Osteocyte (in vitro differentiated cells): Measurements from ENCODE around the gene IKZF3. TPM values are rescaled to one million over a fixed set of nuclear protein-coding genes. Genes with fewer than 3 reads are reported as not detected.
"Not testable (repeated sequence)": the region's sequence is repeated elsewhere in the genome, so short reads cannot be mapped to it uniquely, and the experiment has no call there.

ENCODE experiments used
- DNase-seq: peaks from one replicate; pipeline ENCODE4 v3.0.0; 2021; ENCODE audit warnings: mixed read lengths; ENCODE audit not compliant: unreplicated experiment; ENCODE audit errors: extremely low spot score
- H3K27ac Mint-ChIP-seq: one replicate; pipeline ENCODE4 v1.8.0; 2021; ENCODE audit warnings: mild to moderate bottlenecking, mixed read lengths; ENCODE audit not compliant: unreplicated experiment
- H3K27me3 Mint-ChIP-seq: one replicate; pipeline ENCODE4 v1.8.0; 2021; ENCODE audit warnings: mixed read lengths; ENCODE audit not compliant: unreplicated experiment
- H3K36me3 Mint-ChIP-seq: one replicate; pipeline ENCODE4 v1.8.0; 2021; ENCODE audit warnings: mixed read lengths; ENCODE audit not compliant: unreplicated experiment
- H3K4me1 Mint-ChIP-seq: one replicate; pipeline ENCODE4 v1.8.0; 2021; ENCODE audit warnings: mixed read lengths; ENCODE audit not compliant: unreplicated experiment
- H3K4me3 Mint-ChIP-seq: one replicate; pipeline ENCODE4 v1.8.0; 2021; ENCODE audit warnings: mild to moderate bottlenecking, moderate library complexity, mixed read lengths; ENCODE audit not compliant: unreplicated experiment
- H3K9me3 Mint-ChIP-seq: one replicate; pipeline ENCODE4 v1.8.0; 2021; ENCODE audit warnings: mixed read lengths; ENCODE audit not compliant: unreplicated experiment
- long read RNA-seq: library from polyadenylated mRNA; unstranded; transcript quantifications from one replicate; pipeline ENCODE4 v2.0.0, GENCODE V29; 2021
- total RNA-seq: library from RNA; stranded (reverse); gene quantifications from 2 replicates; pipeline ENCODE4 v1.2.1, GENCODE V29; 2021
- TF ChIP-seq, protein P1 (sequence below): fragments of 200-600 bp; sonication (generic); IDR thresholded peaks from 2 replicates; pipeline ENCODE4 v1.5.0; 2021; ENCODE audit warnings: antibody characterized with exemption, mild to moderate bottlenecking, moderate library complexity

Gene IKZF3
- total RNA-seq: not detected in 2 replicates
- long read RNA-seq: 0 reads

GRCh38 chr17:39863918-39864746 is at the start of gene IKZF3:
IKZF3 (minus strand) TSS chr17:39864312; CDS start chr17:39864126, 186 bp downstream.
- Mint-ChIP-seq H3K9me3 (no peaks in the 10 kb centered on the region), H3K4me3 (no peak within 1 kb of the TSS), H3K36me3 (no peaks in the 10 kb centered on the region), H3K27ac (no peak within 1 kb of the TSS), H3K27me3 (peaks cover 77% of the 10 kb centered on the region), H3K4me1 (peaks cover 10% of the 10 kb centered on the region)
- TF ChIP-seq, protein P1, sequence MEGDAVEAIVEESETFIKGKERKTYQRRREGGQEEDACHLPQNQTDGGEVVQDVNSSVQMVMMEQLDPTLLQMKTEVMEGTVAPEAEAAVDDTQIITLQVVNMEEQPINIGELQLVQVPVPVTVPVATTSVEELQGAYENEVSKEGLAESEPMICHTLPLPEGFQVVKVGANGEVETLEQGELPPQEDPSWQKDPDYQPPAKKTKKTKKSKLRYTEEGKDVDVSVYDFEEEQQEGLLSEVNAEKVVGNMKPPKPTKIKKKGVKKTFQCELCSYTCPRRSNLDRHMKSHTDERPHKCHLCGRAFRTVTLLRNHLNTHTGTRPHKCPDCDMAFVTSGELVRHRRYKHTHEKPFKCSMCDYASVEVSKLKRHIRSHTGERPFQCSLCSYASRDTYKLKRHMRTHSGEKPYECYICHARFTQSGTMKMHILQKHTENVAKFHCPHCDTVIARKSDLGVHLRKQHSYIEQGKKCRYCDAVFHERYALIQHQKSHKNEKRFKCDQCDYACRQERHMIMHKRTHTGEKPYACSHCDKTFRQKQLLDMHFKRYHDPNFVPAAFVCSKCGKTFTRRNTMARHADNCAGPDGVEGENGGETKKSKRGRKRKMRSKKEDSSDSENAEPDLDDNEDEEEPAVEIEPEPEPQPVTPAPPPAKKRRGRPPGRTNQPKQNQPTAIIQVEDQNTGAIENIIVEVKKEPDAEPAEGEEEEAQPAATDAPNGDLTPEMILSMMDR: no peak
- DNase-seq: no peak

- DNase-seq: no peak
- Mint-ChIP-seq H3K36me3 (peaks cover 14% of the 10 kb centered on the region), H3K9me3 (no peaks in the 10 kb centered on the region), H3K27ac (no peak overlapping the region), H3K4me3 (no peak overlapping the region), H3K27me3 (no peaks in the 10 kb centered on the region), H3K4me1 (no peaks in the 10 kb centered on the region)
- TF ChIP-seq, protein P1: no peak
Observed at GRCh38 chr17:39908789-39909352, 44.8 kb upstream of the IKZF3 start.

- H3K27ac Mint-ChIP-seq: no peak overlapping the region
- H3K9me3 Mint-ChIP-seq: no peaks in the 10 kb centered on the region
- TF ChIP-seq, protein P1: no peak
- peaks cover 10% of the 10 kb centered on the region for H3K36me3 Mint-ChIP-seq
- no peak for DNase-seq
- H3K4me1 Mint-ChIP-seq: peaks cover 3% of the 10 kb centered on the region
- H3K4me3 Mint-ChIP-seq: no peak overlapping the region
- no peaks in the 10 kb centered on the region for H3K27me3 Mint-ChIP-seq
Observed at GRCh38 chr17:39904990-39905288, 40.8 kb upstream of the IKZF3 start.

DNA sequence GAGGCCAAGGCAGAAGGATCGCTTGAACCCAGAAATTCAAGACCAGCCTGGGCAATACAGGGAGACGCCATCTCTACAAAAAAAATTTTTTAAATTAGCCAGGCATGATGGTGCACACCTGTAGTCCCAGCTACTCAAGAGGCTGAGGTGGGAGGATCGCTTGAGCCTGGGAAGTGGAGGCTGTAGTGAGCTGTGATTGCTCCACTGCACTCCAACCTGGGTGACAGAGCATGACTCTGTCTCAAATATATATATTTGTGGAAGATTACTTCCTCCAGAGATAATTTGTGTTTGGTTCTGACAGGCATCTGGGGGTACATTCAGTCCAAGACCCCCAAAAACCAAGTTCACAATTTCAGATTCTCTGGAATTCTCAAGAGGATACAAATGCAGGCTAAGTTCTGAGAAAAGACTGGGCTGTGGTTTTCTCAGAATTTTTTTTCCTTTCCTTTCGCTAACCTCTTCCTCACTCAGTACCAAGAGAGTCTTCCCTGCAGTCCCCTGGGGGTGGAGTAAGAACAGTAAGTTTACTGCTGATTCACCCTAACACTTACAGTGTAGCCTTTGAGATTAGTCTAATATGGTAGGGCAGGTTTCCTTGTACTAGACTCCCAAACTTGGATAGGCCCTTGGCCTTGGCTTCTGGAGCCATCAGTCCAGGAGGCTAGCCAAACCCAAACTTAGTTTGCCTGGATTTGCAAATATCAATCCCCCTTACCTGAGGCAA is 39.2 kb upstream of the IKZF3 start:
- Mint-ChIP-seq H3K4me1 (peaks cover 3% of the 10 kb centered on the region), H3K36me3 (peaks cover 5% of the 10 kb centered on the region), H3K27ac (no peak overlapping the region), H3K27me3 (peaks cover 5% of the 10 kb centered on the region), H3K4me3 (no peak overlapping the region), H3K9me3 (no peaks in the 10 kb centered on the region)
- TF ChIP-seq, protein P1: no peak
- DNase-seq: peak; percentile 17

GRCh38 chr17:39902027-39902426 is 37.9 kb upstream of the IKZF3 start:
- not testable (repeated sequence) for H3K9me3 Mint-ChIP-seq, H3K36me3 Mint-ChIP-seq, H3K4me3 Mint-ChIP-seq, H3K4me1 Mint-ChIP-seq, H3K27me3 Mint-ChIP-seq, H3K27ac Mint-ChIP-seq
- DNase-seq: peak; percentile 32
